Fibroblast of skin of right quadriceps (primary cell): ENCODE data around the gene HDAC4.

Experiments
- DNase-seq: peaks from one replicate; pipeline ENCODE4 v3.0.0-alpha.2; 2013

Gene HDAC4

DNA sequence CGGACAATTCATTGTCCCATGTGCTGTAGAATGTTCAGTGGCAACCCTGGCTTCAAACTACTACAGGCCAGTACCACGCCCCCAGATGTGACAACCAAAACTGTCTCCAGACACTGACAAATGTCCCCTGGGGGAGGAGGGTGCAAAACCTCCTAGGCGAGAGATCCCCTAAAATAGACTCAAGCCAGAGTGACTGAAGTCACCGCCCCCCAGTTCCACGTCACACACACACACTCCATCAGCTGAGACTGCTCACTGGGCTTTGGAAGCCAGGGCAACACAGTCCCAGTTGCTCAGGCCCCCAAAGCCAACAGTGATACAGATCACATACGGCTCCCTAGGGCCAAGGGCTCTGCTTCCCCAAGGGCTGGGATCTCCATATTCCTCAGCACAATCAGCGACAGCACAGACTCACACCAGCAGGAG lies 19.1 kb downstream of the HDAC4 start:
- DNase-seq = no peak

DNA sequence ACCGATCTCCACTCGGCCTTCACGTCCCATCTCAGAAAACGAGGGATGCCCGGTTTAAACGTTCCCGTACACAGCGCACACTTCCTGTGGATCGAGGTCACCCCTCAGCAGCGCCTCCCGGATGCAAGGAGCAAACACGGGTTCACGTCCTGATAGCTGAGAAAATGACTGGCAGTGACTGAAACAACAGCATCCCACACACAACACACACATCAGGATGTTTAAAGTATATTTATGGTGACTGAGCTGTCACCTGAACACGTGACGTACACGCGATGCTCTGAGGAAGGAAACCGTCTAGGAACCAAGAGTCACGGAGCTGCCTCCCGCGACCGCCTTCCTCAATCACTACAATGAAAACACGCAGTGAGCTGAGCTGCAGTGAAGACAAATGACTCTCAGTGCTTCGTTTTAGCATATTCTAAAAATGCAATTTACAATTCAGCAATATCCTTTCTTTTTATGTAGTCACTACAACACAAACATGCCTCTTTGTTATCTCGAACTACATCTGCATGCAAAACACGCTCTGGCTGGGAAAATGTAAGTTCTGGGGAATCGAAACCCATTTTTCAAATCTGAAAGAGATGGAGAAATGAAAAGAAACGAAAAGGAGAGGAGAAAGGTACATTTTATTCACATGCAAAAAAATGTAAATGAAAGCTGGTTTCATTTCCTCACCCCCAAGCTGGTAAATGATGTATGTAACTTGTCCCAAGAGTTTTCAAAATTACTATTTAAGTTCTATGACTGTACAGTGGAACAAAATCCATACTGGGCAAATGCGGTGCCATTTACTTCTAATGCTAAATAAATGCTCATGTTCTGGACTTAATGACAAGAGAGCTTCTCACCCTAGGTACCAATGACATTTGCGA lies 19.8 kb downstream of the HDAC4 start:
- no peak for DNase-seq

DNA sequence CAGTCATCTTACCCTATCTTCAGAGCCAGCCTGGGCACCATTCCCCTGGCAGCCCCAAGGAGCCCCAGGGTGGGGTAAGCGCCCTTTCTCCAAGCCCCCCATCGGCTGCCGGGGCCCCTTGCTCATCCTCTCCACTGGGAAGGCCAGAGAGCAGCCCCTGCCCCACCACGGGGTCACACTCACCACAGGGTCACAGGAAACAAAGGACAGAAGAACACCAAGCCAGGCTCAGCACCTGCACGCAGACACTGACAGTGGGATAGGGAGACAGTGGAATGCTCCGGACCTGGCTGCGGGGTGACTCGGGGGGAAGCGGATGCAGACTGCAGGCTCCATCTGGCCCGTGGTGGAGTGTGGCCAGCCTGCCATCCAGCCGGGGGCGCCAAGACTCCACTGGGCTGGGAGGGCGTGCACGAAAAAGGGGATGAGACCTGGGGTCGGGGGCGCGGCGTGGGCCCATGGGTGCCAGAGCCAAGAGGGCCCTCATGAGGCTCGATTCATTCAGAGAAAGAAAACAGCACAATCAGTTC lies 21.1 kb downstream of the HDAC4 start:
- DNase-seq = no peak

DNA sequence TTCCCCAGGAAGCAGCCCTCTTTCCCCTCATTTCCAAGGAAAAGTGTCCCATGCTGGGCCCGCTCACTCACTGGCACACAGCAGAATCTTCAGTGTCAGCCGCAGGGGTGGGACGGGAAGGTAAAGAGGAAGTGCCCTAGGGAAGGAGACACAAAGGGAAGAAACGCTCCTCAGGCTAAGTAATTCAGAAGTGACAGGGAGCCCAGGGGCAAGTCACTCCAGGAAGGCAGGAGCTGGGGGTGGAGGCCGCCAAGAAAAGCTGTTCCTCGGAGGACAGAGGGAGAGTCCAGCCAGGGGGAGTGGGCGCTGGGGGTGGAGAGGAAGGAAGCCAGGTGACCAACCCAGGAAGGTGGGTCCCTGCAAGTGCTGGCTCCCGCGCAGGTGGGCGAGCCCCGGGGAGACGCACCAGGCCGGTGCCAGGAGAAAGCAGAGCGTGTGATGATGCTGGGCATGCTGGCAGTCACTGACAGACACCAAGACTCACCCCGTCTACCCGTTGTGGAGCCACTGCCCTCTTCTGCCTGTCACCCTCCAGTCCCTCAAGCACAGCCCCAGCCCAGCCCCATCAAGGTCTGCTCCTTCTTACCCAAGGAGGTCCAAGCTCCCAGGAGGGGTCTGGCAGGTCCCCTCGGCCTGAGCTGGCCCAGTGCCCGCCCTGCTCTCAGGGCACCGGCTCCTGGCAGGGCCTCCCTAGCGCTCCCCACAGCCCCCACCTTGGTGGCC lies 21.7 kb downstream of the HDAC4 start:
- no peak for DNase-seq

DNA sequence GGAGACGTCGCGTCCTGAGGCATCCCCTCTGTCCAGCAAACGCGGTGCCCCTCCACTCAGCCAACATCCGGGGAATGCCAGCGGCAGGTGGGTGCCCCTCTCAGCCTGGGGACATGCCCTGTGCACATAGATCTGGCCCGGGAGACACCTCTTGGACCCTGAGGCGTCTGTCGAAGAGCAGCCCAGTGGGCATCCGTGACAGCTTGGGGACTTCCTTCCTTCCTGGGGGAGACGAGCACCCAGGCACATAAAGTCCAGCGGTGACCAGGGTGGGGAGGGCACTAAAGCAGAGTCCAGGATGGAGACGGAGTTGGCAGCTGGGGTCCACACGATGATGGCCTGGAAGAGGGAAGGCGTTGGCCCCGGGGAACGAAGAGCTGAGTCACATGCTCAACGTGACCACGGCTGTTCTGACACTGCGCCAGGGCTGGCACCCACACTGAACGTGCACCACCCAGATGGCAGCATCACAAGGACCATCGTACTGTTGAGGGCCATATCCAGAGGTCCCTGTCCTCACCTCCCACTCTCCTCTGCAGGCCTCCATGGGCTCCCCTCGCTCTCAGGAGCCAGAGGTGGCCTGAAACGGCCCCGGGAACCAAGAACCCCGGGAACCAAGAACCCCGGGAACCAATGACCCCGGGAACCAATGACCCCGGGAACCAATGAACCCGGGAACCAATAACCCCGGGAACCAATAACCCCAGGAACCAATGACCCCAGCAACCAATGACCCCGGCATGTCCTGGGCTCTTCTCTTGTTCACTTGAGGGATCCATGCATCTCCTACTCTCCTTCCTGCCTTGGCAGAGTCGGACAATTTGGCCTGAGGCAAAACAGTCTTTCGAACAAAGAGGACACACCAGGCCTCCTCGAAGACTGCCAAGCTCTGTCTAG lies 22.6 kb downstream of the HDAC4 start:
- DNase-seq = no peak

DNA sequence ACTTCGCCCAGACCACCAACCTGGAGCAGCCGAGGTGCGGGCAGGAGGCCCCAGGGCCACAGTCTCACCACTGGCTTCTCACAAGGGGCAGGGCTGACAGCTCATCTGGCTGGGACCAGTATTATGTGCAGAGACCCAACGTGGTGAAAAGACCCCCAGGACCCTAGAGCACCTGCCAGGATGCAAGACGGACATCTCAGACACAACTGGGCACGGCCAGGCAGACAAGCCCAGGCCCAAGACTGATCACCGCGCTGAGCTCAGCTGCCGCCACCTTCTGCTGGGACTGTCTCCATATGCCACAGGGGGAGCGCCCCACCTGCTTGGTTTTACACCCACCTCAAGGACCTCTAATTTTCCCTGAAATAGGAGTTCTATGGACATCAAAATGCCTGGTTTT lies 23.2 kb downstream of the HDAC4 start:
- no peak for DNase-seq

DNA sequence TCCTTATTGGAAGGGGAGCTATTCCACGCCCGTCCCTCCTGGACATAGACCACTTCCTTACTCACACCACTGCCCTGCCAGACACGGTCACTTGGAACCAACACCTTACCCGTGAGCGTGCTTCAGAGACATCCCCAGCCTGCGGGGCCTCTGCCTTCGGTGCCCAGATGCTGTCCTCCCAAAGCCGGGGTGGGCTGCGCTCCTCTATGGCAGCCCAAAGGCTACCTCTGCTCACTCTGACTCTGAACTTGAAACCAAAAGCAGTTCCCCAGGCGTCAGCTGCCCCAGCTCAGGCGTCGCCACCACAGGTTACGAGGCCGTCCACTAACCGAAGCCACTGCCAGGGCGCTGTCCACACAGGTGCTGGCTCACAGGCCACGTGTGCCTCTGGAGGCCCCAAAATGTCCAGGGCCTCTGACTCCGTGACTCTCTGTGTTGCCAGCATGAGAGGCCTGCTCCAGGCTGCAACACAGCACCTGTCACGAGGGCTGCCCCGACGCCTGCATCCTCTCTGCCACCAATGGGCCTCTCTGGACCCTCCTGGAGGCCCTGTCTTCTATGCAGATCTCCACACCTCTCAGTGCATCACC lies 23.8 kb downstream of the HDAC4 start:
- DNase-seq = no peak

DNA sequence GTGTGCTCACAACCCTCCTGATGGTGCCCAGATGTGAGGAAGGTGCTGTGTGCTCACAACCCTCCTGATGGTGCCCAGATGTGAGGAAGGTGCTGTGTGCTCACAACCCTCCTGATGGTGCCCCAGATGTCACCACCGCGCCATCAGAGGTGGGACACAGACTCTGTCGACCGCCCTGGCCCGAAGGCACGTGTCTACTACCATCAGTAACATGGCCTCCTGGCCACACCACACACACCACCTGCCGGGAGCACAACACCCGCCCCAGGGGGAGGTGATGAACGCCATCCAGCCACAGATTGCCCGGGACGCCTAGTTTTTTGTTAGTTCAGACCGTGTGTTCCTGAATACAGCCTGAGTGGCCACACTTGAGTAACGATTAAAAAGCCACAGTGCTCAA lies 24.5 kb downstream of the HDAC4 start:
- no peak for DNase-seq

DNA sequence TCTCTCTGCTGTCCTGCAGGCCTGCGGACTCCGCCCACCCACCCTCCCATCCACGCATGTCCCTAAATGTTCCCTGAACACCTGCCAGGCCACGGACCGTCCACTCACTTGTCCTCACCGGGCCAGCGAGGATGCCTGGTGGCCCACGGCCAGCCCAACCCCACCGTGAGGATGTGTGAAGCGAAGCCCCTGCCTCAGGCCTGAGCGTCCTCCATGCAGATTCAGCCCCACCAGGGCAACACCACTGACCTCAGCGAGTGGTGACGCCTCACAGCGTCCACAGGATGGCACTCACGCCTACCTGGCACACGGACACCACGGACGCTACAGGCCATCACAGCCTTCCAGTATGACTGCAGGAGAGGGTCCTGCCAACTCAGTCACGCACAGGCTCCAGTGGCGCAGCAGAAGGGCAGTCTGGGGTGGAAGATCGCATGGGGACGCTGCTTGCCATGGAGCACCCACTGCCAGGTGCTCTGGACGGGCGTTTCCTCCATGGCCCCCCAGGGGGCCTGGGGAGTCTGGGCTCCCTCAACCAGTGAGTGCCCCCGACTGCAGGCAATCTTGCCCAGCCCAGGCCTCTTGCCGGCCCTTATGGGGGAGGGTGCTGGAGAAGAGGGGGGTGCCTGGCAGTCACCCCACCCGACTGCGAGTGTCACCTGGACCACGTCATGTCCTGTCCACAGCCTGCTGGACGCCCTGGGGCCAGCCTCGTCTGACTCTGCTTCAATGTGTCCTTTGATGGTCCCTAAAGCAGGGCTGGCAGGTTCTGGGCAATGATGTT lies 25.4 kb downstream of the HDAC4 start:
- DNase-seq = no peak

DNA sequence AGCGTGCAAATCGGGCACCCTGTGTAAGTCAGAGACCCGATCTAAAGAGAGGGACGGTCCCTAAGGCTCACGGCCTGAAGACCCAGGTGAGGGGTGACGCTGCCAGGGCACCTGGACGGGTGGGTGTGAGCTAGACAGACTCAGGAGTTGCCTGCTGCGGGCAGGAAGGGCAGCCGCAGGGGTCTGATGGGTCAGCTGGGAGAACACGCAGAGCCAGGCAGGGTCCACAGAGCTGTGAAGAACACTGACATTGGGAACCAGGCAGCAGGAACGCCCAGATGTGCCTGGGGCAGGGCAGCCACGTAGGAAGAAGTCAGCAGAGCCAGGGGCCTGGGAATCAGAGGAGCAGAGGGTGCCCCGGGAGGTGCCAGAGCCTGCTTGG lies 25.9 kb downstream of the HDAC4 start:
- no peak for DNase-seq

DNA sequence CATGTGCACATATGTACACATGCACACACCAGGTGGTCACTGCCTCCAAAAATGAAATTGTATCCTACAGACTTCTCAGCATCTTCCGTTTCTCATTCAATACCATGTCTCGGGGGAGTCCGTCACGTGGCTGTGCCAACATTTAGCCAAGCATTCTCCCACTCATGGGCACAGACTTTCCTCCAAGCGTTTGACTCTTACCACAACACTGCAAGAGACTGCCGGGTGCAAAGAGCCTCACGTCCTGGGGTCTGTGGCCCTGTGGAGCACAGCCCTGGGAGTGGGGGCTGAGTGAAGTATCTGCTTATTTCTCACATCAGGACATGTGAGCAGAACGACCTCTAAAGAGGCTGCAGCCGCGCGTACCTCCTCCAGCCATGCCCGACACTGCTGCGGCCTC lies 28.0 kb downstream of the HDAC4 start:
- no peak for DNase-seq

DNA sequence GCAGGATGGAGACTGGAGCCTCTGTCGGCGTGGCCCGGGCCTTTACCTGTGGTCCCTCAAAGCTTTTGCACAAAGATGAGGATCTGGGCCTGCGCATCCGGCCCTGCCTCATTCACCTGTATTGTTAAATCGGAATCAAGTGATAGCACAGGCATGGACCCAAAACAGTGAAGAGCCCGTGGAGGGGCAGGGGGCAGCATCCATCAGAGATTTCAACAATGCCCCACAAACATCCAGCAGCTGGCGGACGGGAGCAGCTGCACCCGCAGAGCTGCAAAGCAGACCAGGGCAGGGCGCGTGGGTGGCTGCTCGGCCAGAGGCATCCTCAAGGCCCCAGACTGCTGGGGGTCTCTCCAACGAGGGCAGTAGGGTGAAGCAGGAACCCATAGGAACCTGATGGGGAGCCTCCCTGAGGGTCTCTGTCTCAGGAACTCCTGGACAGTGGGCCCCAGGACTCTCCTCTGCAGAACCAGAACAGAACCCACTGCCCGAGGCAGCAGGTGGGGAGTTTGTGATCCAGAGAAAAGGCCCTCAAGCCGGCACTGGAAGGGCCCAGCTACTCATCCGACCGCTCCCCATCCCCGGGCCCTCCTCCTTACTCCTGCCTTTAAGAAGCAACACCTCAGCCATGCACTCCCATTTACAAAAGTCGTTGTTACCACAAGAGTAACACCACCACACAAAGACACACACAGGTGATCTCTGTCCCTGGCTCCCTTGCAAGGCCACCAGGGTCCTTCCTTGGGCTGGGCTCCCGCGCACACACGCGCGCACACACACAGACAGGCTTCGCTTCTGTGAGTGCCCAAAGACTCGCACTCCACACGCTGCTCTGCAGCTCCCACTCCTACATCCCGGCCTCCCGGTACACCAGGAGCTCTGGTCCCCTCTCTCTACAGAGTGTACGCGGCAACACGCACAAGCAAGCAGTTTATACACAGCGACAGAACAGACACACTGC lies 28.8 kb downstream of the HDAC4 start:
- no peak for DNase-seq

DNA sequence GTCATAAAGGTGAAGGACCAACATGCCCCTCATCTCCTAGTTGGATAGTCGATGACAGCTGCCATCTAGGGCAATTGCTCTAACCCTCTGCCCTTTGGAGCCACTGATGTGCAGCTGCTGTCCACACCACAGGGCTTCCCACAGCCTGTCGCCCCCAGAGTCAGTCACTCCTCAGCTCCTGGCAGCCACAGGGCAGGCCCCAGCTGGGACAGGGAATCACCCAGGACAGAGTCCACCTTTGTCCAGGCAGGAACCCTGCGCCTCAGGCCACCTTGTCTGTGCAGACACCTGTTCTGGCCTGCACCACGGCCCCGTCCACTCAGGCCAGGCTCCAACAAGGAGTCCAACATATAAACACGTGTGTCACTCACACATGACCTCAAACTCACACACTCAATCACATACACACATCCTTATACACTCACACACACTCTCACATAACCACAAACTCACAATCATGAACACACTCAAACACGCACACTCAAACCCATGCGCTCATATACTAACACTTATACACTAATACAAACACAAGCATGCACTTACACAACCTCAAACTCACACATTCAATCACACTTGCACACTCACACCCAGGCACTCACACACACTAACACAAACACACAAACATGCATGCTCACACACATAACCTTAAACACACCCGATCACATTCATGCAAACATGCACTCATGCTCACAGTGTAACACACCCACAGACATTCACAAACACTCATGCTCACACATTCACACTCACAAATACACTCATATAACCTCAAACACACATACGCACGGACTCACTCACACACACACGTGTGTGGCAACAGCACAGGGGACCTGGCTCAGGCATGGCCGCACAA lies 29.7 kb downstream of the HDAC4 start:
- no peak for DNase-seq

DNA sequence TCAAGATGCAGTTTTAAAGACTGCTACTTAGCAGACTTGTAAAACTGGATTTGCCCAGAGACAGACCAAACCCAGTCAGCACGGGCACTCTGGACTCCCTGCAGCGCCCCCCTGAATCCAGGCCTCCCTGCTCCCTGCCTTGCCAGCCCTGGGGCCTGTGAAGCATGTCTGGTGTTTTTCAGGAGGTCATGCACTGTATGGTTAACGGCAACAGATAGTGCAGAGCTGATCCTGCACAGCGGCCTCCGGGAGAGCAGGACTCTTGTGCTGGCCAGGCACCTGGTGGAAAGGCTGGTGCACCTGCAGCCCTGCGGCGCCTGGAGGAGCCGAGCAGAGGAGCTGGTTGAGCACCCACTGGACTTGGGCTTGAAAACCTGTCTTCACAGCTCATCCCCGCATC lies 30.4 kb downstream of the HDAC4 start:
- DNase-seq = no peak

DNA sequence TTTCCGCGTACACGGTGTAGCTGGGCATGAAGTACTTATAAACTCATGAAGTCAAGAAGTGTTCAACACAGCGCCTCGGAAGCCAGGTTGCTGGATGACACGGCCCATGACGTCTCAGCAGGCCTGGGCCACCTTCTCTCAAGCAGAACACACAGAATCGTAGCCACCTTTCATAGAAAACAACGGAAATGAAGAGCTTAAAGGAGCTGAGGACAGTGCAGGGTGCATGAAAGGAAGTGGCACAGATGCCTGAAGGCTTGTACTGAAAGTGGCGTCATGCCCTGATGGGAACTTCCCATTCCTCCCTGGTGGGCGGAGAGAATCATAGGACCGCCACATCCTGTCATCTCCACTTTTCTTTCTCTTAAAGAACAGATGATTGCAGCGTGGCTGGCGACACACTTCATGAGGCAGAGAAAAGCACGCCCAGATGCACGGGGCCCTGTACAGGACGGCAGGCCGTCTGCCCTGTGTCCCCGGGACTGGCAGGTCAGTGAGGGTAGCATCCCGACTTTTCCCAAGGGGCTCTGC lies 31.1 kb downstream of the HDAC4 start:
- peak; percentile 57 for DNase-seq

DNA sequence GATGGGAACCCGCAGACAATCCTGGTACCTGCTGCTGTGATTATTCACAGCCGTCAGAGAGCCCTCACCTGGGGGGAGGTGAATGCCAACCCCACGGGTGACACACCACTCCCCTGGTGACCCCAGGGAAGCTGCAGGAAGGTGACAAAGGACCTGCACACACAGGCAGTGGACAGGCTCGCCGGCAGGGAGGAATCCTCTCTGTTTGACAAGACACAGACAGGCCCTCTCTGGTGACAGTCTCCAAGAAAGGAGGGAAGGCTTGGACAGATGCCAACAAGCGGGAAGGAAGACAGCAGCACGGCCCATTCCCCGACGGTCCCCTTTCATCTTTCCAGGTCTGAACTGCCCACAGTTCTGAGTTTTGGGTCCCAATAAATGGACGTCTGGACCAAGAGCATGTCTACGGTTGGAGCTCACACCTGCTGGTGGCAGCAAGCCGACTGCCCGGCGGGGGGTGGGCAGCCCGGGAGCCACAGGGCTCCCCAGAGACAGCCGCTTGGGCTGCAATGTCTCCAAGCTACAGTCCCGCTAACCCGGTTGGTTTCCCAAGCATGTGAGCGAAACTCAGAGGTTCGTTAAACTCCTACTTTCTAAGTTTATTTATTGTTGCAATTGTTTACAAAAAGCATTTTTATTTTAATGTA lies 31.8 kb downstream of the HDAC4 start:
- no peak for DNase-seq

DNA sequence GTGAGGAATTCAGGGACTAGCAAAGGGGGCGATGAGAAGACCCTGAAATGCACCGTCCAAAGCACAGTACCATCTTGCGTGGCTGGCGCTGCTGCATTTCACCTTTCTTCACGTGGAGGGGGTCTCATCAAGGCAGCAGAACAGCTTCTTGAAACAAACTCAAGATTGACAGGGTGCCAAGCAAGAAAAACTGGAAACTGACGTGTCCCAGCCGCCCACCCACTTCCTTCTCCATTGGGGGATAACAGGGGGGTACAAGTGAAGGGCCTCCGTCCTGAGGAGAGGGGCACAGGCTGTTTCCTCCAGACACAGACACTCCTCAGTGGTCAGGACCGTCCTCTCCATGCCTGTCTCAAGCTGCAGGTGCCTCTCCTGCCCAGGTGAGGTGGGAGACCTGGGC lies 32.5 kb downstream of the HDAC4 start:
- DNase-seq = no peak

DNA sequence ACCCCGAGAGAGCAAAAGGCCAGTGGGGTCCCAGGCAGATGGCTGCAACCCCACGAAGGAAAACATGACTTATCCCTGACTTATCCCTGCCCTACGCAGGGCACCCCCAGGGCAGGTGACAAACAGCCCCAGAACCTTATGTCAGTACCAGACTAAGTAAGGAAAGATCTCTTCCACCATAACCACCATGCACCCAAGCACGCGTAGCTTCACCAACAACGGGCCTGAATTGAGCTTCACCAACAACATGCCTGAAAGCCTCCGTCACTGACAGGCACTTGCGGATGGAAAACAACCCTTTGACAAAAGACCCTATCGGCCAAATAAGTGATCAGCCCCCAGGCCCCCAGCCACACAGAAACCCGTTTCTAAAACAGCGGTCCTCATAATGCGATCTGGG lies 34.1 kb downstream of the HDAC4 start:
- no peak for DNase-seq
